ENCODE data around the gene OSBPL2.

OSBPL2 gene

DNA sequence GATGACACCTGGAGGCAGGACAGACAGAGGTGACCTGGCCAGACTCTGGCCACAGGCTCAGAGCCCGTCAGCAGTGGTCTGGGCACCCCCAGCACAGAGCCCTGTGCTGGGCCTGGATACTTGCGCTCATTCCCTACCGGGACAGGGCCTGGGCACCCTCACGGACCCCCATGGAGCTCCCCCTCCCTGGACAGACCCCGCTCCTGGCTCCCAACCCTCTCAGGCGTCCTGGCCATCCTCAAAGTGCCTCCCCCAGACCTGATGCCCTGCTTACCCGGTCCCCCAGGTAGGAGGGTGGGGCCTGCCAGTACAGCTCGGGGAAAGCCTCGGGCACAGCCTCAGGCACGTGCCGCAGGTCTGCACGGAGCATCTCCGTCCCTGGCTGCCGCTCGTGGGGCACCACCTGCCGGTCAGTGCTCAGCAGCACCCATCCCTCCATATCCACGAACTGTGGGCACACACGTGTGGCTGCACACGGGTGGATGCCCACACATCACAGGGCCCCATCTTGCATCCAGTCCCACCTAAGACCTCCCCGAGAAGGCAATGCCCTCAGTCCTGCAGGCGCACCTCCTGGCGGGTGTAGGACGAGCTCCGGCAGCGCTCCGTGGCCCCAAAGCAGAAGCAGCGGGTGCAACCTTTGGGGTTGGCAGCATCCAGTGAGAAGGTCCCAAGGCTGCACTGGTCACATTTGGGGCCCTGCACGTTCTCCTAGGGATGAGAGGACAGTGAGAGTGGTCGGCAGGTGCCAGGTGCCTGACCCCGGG, 88.8 kb downstream of the OSBPL2 start:
- DNase-seq (ENCODE audit: low read depth, low spot score) = no peak

DNA sequence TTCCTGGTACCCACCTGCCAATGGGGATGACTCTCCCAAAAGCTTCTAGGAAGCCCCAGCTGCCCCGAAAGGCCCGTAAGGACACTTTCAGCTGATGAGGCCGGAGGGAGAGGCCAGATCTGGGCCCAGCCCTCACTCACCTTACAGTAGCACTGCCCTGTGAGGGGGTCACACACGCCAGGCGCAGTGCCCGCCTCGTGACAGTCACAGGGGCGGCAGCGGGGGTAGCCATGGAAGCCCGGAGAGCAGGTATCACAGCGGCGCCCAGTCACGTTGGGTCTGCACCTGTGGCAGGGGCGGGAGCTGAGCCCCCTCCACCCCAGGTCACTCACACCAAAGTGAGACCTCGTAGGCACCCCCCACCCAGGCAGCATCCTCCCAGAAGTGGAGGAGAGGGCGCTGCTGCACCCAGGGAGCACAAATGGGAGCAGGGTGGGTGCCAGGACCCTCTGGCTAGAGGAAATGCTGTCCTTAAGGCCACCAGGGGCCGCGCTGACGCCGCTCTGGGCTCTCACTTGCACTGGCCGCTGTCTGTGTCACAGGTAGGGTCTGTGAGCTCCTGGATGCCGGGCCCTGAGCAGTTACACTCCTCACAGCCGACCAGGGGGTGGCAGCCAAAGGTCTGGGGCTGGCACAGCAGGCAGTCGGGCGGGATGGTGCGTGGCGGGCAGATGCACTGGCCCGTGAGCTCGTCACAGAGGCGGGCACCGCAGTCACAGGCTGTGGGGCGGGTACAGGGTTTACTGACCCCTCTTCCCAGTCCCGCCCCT, 89.6 kb downstream of the OSBPL2 start:
- no peak for DNase-seq (ENCODE audit: low read depth, low spot score)

DNA sequence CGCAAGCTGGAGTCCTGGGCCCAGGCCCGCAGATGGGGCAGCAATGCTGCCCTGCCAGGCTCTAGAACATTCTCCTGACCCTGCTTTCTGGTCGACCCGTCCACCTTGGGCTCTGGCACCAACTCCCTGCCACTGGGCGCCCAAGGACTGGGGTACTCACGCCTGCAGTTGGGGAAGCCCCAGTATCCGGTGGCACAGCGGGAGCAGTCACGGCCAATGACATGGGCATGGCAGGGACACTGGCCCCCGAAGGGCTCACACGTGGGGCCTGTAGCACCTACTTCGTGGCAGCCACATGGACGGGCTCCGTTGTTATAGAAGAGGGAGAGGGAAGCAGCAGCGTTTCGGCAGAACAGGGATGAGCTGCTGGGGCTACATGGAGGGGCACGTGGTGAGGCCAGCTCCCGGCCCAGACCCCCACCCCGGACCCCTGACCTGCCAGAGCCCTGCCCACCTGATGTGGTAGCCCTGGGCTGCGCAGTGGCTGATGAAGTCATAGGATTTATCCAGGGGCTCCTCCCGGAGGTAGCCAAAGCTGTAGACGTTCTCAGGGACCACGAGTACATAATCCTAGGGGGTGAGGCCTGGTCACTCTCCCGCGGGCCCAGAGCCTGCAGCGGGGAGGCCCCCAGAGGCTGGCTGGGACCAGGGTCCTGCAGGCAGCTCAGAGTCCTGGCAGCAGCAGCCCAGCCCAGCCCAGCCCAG, 90.5 kb downstream of the OSBPL2 start:
- no peak for DNase-seq (ENCODE audit: low read depth, low spot score)

GRCh38 chr20:62329389-62330377, 91.4 kb downstream of the OSBPL2 start:
- DNase-seq (ENCODE audit: low read depth, low spot score) = no peak

GRCh38 chr20:62330576-62331317, 92.4 kb downstream of the OSBPL2 start:
- DNase-seq (ENCODE audit: low read depth, low spot score) = no peak

GRCh38 chr20:62331347-62331746, 93.0 kb downstream of the OSBPL2 start:
- no peak for DNase-seq (ENCODE audit: low read depth, low spot score)

- no peak for DNase-seq (ENCODE audit: low read depth, low spot score)
These were observed 94.1 kb downstream of the OSBPL2 start for GRCh38 chr20:62332421-62332820.

DNA sequence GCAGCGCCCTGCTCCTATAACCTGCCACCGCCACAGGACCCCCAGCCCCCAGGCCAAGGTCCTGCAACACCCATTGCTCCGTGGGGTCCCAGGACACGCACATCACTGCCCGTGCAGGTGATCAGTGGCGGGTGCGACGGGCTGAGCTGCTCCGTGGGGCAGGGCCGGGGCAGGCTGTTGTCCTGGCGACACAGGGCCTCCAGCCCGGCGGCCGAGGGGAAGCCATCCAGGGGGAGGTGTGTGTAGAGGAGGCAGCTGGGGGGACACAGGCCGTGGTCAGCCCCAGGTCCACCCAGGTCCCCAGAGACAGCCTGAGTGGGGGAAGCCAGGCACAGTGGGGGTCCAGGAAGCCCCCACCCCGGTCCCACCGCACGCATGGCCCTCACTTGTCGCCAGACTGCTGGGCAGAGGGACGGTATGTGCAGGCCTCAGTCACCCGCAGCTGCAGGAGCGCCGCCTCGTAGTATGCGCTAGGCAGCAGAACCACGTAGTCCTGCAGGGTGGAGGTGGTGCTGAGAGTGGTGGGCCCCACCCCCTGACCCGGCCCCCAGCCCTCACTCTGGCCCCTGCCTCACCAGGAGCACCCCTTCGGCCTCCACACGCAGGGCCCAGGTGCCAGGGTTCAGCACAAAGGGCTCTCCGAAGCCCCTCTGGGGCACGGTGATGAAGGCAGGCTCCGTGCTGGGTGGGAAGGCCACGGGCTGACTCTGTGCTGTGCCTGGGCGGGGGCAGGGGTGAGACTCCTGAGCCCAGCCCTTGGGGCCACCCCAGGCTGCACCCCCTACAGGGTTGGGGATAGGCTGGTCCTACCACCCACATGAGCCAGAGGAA, 94.9 kb downstream of the OSBPL2 start:
- DNase-seq (ENCODE audit: low read depth, low spot score) = no peak

- DNase-seq (ENCODE audit: low read depth, low spot score) = no peak
These were observed 95.7 kb downstream of the OSBPL2 start for GRCh38 chr20:62333820-62334595.

DNA sequence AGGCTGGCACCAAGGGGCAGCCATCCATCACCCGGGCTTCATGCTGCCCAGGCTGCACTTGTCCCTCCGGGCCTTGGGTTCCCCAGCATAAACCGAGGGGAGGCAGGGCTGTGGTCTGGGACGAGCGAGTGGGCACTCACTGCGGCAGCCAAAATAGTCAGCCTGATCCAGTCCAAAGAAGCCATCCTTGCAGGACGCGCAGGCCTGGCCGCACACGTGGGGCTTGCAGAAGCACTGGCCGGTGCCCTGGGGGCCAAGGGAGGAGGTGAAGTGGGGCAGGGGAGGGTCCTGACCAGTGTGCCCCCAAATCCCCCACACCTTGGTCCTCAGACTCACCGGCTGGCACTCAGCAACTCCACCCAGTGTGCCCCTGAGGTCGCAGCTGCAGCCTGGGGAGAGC, 96.6 kb downstream of the OSBPL2 start:
- DNase-seq (ENCODE audit: low read depth, low spot score) = no peak

DNA sequence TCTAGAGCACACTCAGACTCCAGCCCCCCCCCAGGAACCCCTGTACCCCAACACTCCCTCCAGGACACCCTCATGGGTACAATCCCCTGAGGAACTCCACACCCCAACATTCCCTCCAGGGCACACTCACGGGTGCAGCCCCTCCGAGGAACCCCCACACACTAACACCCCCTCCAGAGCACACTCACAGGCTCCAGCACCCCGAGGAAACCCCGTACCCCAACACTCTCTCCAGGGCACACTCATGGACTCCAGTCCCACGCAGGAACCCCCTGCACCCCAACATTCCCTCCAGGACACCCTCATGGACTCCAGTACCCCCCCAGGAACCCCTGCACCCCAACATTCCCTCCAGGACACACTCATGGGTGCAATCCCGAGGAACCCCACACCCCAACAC, 97.2 kb downstream of the OSBPL2 start:
- no peak for DNase-seq (ENCODE audit: low read depth, low spot score)

DNA sequence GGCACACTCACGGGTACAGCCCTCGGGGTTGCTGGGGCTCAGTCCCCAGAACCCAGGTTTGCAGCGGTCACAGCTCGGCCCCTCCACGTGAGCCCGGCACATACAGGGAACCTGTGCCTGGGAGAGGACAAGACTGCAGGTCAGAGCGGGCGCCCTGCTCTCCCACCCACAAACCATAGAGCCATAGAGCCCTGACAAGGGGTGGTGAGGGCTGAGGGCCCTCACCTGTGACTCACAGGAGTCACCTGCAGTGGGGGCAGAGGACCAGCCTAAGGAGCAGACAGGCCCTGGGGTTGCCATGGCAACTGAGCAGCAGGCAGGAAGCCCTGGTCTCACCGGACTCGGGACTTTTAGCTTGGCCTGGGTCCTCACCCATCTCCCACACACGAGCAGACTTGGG, 98.0 kb downstream of the OSBPL2 start:
- DNase-seq (ENCODE audit: low read depth, low spot score) = peak; percentile 41

- no peak for DNase-seq (ENCODE audit: low read depth, low spot score)
These were observed 98.6 kb downstream of the OSBPL2 start for GRCh38 chr20:62336775-62337557.

GRCh38 chr20:62337558-62338293, 99.4 kb downstream of the OSBPL2 start:
- DNase-seq (ENCODE audit: low read depth, low spot score) = no peak

GRCh38 chr20:62338294-62338620, 99.9 kb downstream of the OSBPL2 start:
- no peak for DNase-seq (ENCODE audit: low read depth, low spot score)

DNA sequence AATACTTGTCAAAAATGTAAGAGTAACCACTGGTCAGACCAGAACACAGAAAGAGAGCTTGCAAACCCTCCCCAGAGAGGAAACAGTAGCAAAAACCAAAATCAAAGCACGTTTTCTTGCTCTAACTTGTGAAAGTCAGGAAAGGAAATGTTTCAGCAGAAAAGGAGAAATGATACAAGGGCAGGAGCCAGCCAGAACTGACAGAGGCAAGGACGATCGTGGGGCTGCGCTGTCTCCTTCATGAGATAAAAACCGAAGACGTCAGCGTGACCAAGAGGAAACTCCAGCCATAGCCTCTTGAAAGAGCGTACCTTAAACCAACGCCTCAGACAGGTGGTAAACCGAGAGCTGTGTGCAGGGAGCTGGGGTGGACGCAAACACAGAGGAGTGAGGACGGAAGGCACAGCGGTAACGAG, 101.3 kb downstream of the OSBPL2 start:
- DNase-seq (ENCODE audit: low read depth, low spot score) = no peak

DNA sequence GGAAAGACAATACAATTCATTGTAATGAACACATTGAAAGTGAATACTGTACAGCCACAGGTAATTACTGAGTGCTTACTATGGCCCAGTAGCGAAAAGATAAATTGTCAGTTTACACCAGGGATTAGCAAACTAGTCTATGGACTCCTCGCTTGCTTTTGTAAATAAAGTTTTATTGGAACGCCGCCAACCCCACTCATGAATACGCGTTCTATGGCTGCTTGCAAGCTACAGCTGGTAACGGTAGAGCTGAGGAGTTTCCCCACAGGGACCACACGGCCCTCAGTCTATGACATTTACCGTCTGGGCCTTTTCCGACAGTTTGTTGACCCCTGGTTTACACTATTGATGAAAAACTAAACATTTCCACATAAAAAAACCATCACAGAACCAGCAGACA, 104.6 kb downstream of the OSBPL2 start:
- no peak for DNase-seq (ENCODE audit: low read depth, low spot score)

DNA sequence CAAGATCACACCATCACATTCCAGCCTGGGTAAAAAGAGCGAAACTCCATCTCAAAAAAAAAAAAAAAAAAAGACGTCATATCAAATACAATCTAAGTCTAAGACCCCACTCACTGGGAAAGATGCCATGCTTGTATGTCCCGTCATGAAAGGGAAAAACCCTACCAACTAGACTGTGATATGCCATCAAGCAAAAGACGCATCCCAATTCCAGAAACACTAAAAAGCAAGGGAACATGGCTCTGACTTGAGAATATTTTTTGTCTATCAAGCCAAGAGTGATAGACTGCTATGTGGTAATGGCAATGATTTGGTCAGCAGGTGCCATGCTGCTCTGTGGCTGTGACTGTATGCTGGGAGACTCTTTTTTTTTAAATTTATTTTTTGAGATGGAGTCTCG, 105.8 kb downstream of the OSBPL2 start:
- no peak for DNase-seq (ENCODE audit: low read depth, low spot score)

All from ELF-1 (cell line).